WTC11 (cell line): ENCODE data around the gene FGF23. TPM values are rescaled to one million over a fixed set of nuclear protein-coding genes. Genes with fewer than 3 reads are reported as not detected.

Source experiments
- ATAC-seq: fragments of 200-7000 bp; cut with Tn5 transposase; 2 replicates; pipeline ENCODE4 v1.10.0; 2021; ENCODE audit warnings: mild to moderate bottlenecking, moderate library complexity
- CTCF ChIA-PET: fragments of 300-600 bp; sonication (Branson Sonifier 250); formaldehyde crosslinking; loops from one replicate; lab custom pipeline; 2021; ENCODE audit warnings: antibody characterized with exemption; lab: Charles Lee
- POLR2A ChIA-PET: fragments of 350-600 bp; sonication (Branson Sonifier 250); formaldehyde crosslinking; loops from one replicate; lab custom pipeline; 2021; ENCODE audit warnings: antibody characterized with exemption; lab: Charles Lee
- DNase-seq: peaks from one replicate; pipeline ENCODE4 v3.0.0; 2021; ENCODE audit warnings: low spot score
- H3K27ac Mint-ChIP-seq: 2 replicates; pipeline ENCODE4 v1.8.0; 2021; ENCODE audit warnings: mixed read lengths
- H3K27me3 Mint-ChIP-seq: 2 replicates; pipeline ENCODE4 v1.8.0; 2021; ENCODE audit warnings: low read depth, mild to moderate bottlenecking, moderate library complexity, mixed read lengths
- H3K36me3 Mint-ChIP-seq: 2 replicates; pipeline ENCODE4 v1.8.0; 2021; ENCODE audit warnings: mixed read lengths
- H3K4me1 Mint-ChIP-seq: 2 replicates; pipeline ENCODE4 v1.8.0; 2022; ENCODE audit warnings: mixed read lengths
- H3K4me3 Mint-ChIP-seq: 2 replicates; pipeline ENCODE4 v1.8.0; 2021; ENCODE audit warnings: mild to moderate bottlenecking, moderate library complexity, mixed read lengths
- H3K9me3 Mint-ChIP-seq: 2 replicates; pipeline ENCODE4 v1.8.0; 2021; ENCODE audit warnings: mixed read lengths
- ATF2 ChIP-seq: sonication (generic); formaldehyde crosslinking; IDR thresholded peaks from 2 replicates; pipeline ENCODE4 v1.8.1; 2022; ENCODE audit warnings: low read depth, missing genetic modification reagents, borderline replicate concordance
- CBFB ChIP-seq: sonication (generic); formaldehyde crosslinking; IDR thresholded peaks from 2 replicates; pipeline ENCODE4 v1.8.1; 2022; ENCODE audit warnings: mild to moderate bottlenecking, low read depth, missing genetic modification reagents
- CDX4 ChIP-seq: fragments of 250-450 bp; sonication (Bioruptor Pico); IDR thresholded peaks from 2 replicates; pipeline ENCODE4 v1.9.0; 2021; ENCODE audit warnings: moderate library complexity, mild to moderate bottlenecking, inconsistent platforms, borderline replicate concordance
- CREM ChIP-seq: sonication (generic); formaldehyde crosslinking; IDR thresholded peaks from 2 replicates; pipeline ENCODE4 v1.8.1; 2022; ENCODE audit warnings: mild to moderate bottlenecking, missing genetic modification reagents, moderate library complexity
- ERG ChIP-seq: fragments of 250-450 bp; sonication (Bioruptor Pico); IDR thresholded peaks from 2 replicates; pipeline ENCODE4 v1.8.0; 2021; ENCODE audit warnings: mild to moderate bottlenecking
- ESRRA ChIP-seq: sonication (generic); formaldehyde crosslinking; IDR thresholded peaks from 2 replicates; pipeline ENCODE4 v1.8.1; 2022; ENCODE audit warnings: mild to moderate bottlenecking, missing genetic modification reagents, borderline replicate concordance
- FOXJ3 ChIP-seq: sonication (generic); formaldehyde crosslinking; IDR thresholded peaks from 2 replicates; pipeline ENCODE4 v1.9.0; 2021; ENCODE audit warnings: missing genetic modification reagents, mild to moderate bottlenecking, borderline replicate concordance
- FOXK1 ChIP-seq: sonication (generic); formaldehyde crosslinking; IDR thresholded peaks from 2 replicates; pipeline ENCODE4 v1.8.0; 2022; ENCODE audit warnings: mild to moderate bottlenecking, moderate library complexity, missing genetic modification reagents
- FOXP1 ChIP-seq: sonication (generic); formaldehyde crosslinking; IDR thresholded peaks from 2 replicates; pipeline ENCODE4 v1.8.0; 2022; ENCODE audit warnings: missing genetic modification reagents, mild to moderate bottlenecking, moderate library complexity, borderline replicate concordance
- IRF2 ChIP-seq: sonication (generic); formaldehyde crosslinking; IDR thresholded peaks from 2 replicates; pipeline ENCODE4 v1.8.0; 2022; ENCODE audit warnings: low read depth, missing genetic modification reagents, borderline replicate concordance
- JAZF1 ChIP-seq: fragments of 250-450 bp; sonication (Bioruptor Pico); IDR thresholded peaks from 2 replicates; pipeline ENCODE4 v1.9.0; 2021; ENCODE audit warnings: moderate library complexity, mild to moderate bottlenecking, inconsistent platforms
- RORB ChIP-seq: fragments of 250-450 bp; sonication (Bioruptor Pico); IDR thresholded peaks from 2 replicates; pipeline ENCODE4 v1.9.0; 2021; ENCODE audit warnings: mild to moderate bottlenecking
- STAT6 ChIP-seq: sonication (generic); formaldehyde crosslinking; conservative IDR thresholded peaks from 2 replicates; pipeline ENCODE4 v1.8.1; 2023; ENCODE audit warnings: mild to moderate bottlenecking, low read depth, missing genetic modification reagents, moderate library complexity
- TP53 ChIP-seq: sonication (generic); formaldehyde crosslinking; IDR thresholded peaks from 2 replicates; pipeline ENCODE4 v1.8.1; 2023; ENCODE audit warnings: mild to moderate bottlenecking, missing genetic modification reagents
- ZNF396 ChIP-seq: fragments of 250-450 bp; sonication (Bioruptor Pico); IDR thresholded peaks from 2 replicates; pipeline ENCODE4 v1.8.0; 2021; ENCODE audit warnings: mild to moderate bottlenecking, moderate library complexity, borderline replicate concordance
- ZNF671 ChIP-seq: fragments of 250-450 bp; sonication (Bioruptor Pico); IDR thresholded peaks from 2 replicates; pipeline ENCODE4 v1.8.0; 2021; ENCODE audit warnings: mild to moderate bottlenecking
- total RNA-seq: library from RNA; stranded (reverse); gene quantifications from 3 replicates; pipeline ENCODE4 v1.2.3, GENCODE V29; 2021
- TF ChIP-seq, protein P1 (sequence below): sonication (generic); formaldehyde crosslinking; IDR thresholded peaks from 2 replicates; pipeline ENCODE4 v1.8.1; 2023; ENCODE audit warnings: mild to moderate bottlenecking, missing genetic modification reagents, moderate library complexity
- TF ChIP-seq, protein P2 (sequence below): sonication (generic); formaldehyde crosslinking; IDR thresholded peaks from 2 replicates; pipeline ENCODE4 v1.8.0; 2023; ENCODE audit warnings: missing genetic modification reagents
- TF ChIP-seq, protein P3 (sequence below): sonication (generic); formaldehyde crosslinking; IDR thresholded peaks from 2 replicates; pipeline ENCODE4 v1.8.1; 2023; ENCODE audit warnings: mild to moderate bottlenecking, missing genetic modification reagents
- TF ChIP-seq, protein P4 (sequence below): sonication (generic); formaldehyde crosslinking; IDR thresholded peaks from 2 replicates; pipeline ENCODE4 v1.8.1; 2023; ENCODE audit warnings: mild to moderate bottlenecking, missing genetic modification reagents
- TF ChIP-seq, protein P5 (sequence below): fragments of 250-450 bp; sonication (Bioruptor Pico); conservative IDR thresholded peaks from 2 replicates; pipeline ENCODE4 v1.9.0; 2021; ENCODE audit warnings: mild to moderate bottlenecking

The FGF23 gene
- total RNA-seq, 1 experiment from 2014 or later, result 0.24 TPM

- TF ChIP-seq ATF2 (CRISPR knock-in tag) (no peak), JAZF1 (CRISPR knock-in tag) (no peak), ZNF396 (CRISPR knock-in tag) (no peak), STAT6 (no peak), FOXK1 (no peak), CDX4 (CRISPR knock-in tag) (no peak), ZNF671 (peak; percentile 55; the same call in 1 of the 2 replicates), TP53 (CRISPR knock-in tag) (no peak), ERG (CRISPR knock-in tag) (peak; percentile 56; the same call in 1 of the 2 replicates), FOXP1 (CRISPR knock-in tag) (no peak), IRF2 (CRISPR knock-in tag) (no peak), FOXJ3 (CRISPR knock-in tag) (no peak), ESRRA (CRISPR knock-in tag) (no peak), RORB (no peak)
- TF ChIP-seq, protein P1, sequence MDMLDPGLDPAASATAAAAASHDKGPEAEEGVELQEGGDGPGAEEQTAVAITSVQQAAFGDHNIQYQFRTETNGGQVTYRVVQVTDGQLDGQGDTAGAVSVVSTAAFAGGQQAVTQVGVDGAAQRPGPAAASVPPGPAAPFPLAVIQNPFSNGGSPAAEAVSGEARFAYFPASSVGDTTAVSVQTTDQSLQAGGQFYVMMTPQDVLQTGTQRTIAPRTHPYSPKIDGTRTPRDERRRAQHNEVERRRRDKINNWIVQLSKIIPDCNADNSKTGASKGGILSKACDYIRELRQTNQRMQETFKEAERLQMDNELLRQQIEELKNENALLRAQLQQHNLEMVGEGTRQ, result no peak
- TF ChIP-seq, protein P2, sequence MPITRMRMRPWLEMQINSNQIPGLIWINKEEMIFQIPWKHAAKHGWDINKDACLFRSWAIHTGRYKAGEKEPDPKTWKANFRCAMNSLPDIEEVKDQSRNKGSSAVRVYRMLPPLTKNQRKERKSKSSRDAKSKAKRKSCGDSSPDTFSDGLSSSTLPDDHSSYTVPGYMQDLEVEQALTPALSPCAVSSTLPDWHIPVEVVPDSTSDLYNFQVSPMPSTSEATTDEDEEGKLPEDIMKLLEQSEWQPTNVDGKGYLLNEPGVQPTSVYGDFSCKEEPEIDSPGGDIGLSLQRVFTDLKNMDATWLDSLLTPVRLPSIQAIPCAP, result no peak
- TF ChIP-seq, all 79 proteins: peak for 7
Observed at GRCh38 chr12:4356041-4356327, 23.5 kb downstream of the FGF23 start (continued).

DNA sequence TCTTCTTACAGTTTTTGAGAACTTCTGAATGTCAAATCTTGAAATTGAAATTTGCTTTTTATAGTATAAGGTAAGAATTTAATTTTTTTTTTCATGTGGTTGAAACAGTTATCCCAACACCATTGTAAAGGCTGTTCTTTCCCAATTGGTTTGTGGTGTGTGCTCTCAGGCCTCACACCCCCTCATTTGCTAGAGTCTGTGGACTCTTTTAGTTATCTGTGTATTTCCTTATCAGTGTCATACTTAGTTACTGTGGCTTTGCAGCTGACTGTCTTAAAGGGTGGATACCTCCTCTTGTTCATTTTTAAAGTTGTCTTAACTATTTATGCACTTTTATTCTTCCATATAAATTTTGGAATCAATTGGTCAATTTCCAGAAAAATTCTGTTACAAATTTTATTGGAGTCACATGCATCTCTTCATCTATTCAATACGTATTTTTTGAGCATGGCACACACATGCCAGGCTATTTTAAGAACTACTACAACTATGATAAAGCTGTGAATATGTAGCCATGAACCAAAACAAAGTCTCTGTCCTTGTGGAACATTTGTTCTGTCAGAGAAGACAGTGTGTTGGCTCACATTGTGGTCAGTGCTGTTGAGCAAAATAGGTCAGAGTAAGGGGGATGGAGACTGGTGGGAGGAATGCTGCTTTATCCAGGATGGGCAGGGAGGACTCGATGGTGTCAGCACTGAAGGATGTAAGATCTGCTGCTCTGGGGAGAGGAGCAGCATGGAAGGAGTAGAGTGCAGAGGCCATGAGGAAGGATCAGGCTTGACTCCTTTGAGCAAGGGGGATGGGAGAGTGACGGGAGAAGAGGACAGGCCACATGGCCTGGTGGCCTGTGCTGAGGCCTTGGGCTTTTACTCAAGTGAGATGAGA, 24.1 kb downstream of the FGF23 start:
- H3K9me3 Mint-ChIP-seq, result peaks cover 24% of the 10 kb centered on the region
- DNase-seq (no peak), ATAC-seq (no peak)
- no peak overlapping the region for H3K27ac Mint-ChIP-seq
- H3K4me3 Mint-ChIP-seq, result no peak overlapping the region
- peaks cover 4% of the 10 kb centered on the region; the same call in 1 of the 2 replicates for H3K4me1 Mint-ChIP-seq
- TF ChIP-seq, protein P3, sequence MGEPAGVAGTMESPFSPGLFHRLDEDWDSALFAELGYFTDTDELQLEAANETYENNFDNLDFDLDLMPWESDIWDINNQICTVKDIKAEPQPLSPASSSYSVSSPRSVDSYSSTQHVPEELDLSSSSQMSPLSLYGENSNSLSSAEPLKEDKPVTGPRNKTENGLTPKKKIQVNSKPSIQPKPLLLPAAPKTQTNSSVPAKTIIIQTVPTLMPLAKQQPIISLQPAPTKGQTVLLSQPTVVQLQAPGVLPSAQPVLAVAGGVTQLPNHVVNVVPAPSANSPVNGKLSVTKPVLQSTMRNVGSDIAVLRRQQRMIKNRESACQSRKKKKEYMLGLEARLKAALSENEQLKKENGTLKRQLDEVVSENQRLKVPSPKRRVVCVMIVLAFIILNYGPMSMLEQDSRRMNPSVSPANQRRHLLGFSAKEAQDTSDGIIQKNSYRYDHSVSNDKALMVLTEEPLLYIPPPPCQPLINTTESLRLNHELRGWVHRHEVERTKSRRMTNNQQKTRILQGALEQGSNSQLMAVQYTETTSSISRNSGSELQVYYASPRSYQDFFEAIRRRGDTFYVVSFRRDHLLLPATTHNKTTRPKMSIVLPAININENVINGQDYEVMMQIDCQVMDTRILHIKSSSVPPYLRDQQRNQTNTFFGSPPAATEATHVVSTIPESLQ (CRISPR knock-in tag), result no peak
- TF ChIP-seq, protein P4, sequence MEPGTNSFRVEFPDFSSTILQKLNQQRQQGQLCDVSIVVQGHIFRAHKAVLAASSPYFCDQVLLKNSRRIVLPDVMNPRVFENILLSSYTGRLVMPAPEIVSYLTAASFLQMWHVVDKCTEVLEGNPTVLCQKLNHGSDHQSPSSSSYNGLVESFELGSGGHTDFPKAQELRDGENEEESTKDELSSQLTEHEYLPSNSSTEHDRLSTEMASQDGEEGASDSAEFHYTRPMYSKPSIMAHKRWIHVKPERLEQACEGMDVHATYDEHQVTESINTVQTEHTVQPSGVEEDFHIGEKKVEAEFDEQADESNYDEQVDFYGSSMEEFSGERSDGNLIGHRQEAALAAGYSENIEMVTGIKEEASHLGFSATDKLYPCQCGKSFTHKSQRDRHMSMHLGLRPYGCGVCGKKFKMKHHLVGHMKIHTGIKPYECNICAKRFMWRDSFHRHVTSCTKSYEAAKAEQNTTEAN (CRISPR knock-in tag), result no peak
- no peak for TF ChIP-seq FOXK1
- no peak for TF ChIP-seq CBFB (CRISPR knock-in tag)
- TF ChIP-seq, protein P5, sequence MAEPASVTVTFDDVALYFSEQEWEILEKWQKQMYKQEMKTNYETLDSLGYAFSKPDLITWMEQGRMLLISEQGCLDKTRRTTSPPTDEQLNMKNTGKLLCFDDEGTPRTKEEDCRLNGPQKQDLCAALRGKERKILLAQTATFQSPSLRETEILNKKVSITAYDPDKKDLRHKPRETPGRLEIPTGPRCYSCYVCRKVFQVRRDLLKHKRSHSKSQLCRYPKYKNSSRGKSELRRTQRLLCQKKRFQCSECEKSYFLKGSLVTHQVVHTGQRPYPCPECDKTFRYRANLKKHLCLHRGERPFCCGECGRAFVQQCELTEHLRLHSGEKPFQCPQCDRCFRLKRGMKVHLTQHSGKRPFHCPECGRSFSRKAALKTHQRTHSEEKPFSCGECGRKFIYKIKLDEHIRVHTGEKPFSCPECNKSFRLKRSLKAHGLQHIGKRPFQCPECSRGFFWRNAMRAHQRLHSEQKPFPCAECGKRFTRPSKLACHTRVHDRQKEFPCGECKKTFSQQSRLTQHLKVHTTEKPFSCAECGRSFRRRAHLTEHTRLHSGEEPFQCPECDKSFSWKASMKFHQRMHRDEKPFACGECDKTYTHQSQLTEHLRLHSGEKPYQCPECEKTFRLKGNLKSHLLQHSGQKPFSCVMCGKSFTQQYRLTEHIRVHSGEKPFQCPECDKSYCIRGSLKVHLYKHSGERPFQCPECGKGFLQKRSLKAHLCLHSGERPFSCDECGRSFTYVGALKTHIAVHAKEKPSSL (CRISPR knock-in tag), result no peak
- no peak for TF ChIP-seq CREM
- no peak for TF ChIP-seq RORB
- H3K27me3 Mint-ChIP-seq, result no peaks in the 10 kb centered on the region
- peaks cover 28% of the 10 kb centered on the region for H3K36me3 Mint-ChIP-seq
- CTCF ChIA-PET, result no interaction called here
- POLR2A ChIA-PET, result no interaction called here
